Peyer's patch (tissue), 4 donors: ENCODE measurements around the gene DNHD1.

Experiments used
- CTCF ChIP-seq, 6 experiments: fragments of 450-650 bp in 4 of 6; fragments of 200-600 bp in 2 of 6; sonication (generic) in 1 of 6; IDR thresholded peaks; one replicate each; pipeline ENCODE4 v1.5.1; 2017 to 2019; ENCODE audit warnings: antibody characterized with exemption in 6 of 6, mild to moderate bottlenecking in 3 of 6, moderate library complexity in 1 of 6
- POLR2A ChIP-seq, 2 donors: fragments of 450-650 bp; IDR thresholded peaks; one replicate each; pipeline ENCODE4 v1.5.1; 2017; ENCODE audit warnings: antibody characterized with exemption in 2 of 2, mild to moderate bottlenecking in 2 of 2, moderate library complexity in 2 of 2

GRCh38 chr11:6541356-6541755, 44.3 kb downstream of the DNHD1 start:
- no peak for TF ChIP-seq CTCF (IDR thresholded peaks at IDR 0.05)
- no peak for TF ChIP-seq POLR2A (IDR thresholded peaks at IDR 0.05)
